Left kidney (tissue), 8 donors: Measurements from ENCODE around the gene HNF1A. TPM values are rescaled to one million over a fixed set of nuclear protein-coding genes. Genes with fewer than 3 reads are reported as not detected.
A peak's percentile ranks its signal among the peaks of the same experiment; 100 is the strongest.
"Not testable (repeated sequence)": the region's sequence is repeated elsewhere in the genome, so short reads cannot be mapped to it uniquely, and the experiment has no call there.

ENCODE experiments used
- DNase-seq: peaks from one replicate; pipeline ENCODE4 v3.0.0-alpha.2; 2013
- long read RNA-seq, 8 donors: transcript quantifications; one replicate each; lab custom pipeline, GENCODE V29; 2026
- polyA plus RNA-seq: library from polyadenylated mRNA; unstranded; fragments of 120-200 nt; gene quantifications from one replicate; pipeline ENCODE4 v1.2.1, GENCODE V29; 2013; ENCODE audit not compliant: insufficient read length

The HNF1A gene
- 14.5 TPM for polyA plus RNA-seq
- long read RNA-seq, donor 1, partial matches to known transcripts = 5 of 9 reads
- long read RNA-seq, donor 1, other reads (novel, unspliced or antisense) = 0 of 9 reads
- long read RNA-seq, donor 2, partial matches to known transcripts = 8 of 13 reads
- long read RNA-seq, donor 2, other reads (novel, unspliced or antisense) = 0 of 13 reads
- long read RNA-seq, donor 3, partial matches to known transcripts = 0 of 11 reads
- long read RNA-seq, donor 3, other reads (novel, unspliced or antisense) = 8 of 11 reads
- long read RNA-seq, donor 4, partial matches to known transcripts = 0 of 1 reads
- long read RNA-seq, donor 4, other reads (novel, unspliced or antisense) = 0 of 1 reads
- long read RNA-seq, donor 5, partial matches to known transcripts = 0 of 6 reads
- long read RNA-seq, donor 5, other reads (novel, unspliced or antisense) = 0 of 6 reads
- long read RNA-seq, donor 6, partial matches to known transcripts = 6 of 9 reads
- long read RNA-seq, donor 6, other reads (novel, unspliced or antisense) = 0 of 9 reads
- long read RNA-seq, donor 7, partial matches to known transcripts = 31 of 33 reads
- long read RNA-seq, donor 7, other reads (novel, unspliced or antisense) = 0 of 33 reads
- long read RNA-seq, donor 8 = 0 reads

- no peak for DNase-seq
Measured at GRCh38 chr12:120978296-120979219, at the start of gene HNF1A. TSS of gene HNF1A (plus strand) at chr12:120978543. CDS start at chr12:120978769, 226 bp downstream.

DNA sequence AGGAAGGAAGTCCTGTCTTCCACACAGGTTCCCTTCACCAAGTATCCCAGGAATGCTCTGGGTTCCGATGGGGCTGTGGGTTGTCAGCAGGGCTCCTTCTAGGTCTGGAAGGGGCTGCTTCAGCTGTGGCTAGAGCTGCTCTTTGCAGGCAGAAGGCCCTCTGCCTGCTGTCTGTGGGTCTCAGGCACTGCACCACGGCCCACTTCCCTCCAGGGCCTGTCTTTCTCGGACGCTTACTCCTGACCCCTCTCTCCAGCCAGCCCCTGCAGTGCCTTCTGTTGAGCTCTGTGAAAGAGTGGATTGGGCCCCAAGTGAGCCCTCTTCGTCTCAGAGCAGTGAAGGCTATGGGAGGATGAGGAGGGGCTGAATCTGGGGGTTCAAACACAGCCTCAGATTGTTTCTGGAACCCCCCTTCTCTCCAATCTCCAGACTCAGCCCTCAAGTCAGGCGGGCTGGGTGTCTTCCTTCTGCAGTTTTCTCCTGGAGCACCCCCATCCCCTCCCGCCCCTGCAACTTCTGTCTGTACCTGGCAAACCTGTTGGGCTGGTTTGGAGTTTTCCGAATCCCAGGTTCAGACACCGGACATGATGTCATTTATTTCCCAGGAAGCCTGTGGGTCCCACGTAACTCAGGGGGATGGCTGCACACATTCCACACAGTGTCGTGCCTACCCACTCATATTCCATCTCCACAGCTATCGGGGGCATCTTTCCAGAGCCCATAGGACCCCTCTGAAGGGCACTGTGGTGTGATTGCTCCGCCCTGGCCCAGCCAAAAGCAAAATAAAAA lies 49.3 kb upstream of the HNF1A start:
- peak; percentile 61 for DNase-seq

GRCh38 chr12:120930032-120930431 lies 48.3 kb upstream of the HNF1A start:
- DNase-seq = no peak

GRCh38 chr12:120932058-120932457 lies 46.3 kb upstream of the HNF1A start:
- no peak for DNase-seq

DNA sequence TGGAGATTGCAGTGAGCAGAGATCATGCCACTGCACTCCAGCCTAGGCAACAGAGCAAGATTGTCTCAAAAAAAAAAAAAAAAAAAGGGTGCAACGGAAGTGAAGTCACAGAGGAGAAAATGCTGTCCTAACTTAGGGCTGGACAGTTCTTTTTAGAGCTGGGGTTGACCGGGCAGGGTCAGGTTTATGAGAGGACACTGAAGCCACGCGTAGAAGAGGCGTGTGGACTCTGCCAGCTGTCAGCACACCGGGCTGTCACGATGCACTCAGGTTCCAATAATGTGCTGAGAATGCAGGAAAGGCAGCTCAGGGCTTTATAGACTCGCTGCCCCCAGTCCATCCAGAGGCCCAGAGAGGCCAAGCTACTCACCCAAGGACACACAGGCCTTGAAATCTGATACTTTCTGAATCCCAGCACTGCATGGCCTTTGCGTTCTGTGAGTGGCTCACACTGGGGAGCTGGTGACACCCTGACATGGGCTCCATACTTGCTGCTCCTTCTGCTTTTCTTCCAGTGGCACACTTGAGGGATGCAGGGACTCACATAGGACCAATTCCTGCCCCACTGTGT lies 45.3 kb upstream of the HNF1A start:
- DNase-seq = no peak

DNA sequence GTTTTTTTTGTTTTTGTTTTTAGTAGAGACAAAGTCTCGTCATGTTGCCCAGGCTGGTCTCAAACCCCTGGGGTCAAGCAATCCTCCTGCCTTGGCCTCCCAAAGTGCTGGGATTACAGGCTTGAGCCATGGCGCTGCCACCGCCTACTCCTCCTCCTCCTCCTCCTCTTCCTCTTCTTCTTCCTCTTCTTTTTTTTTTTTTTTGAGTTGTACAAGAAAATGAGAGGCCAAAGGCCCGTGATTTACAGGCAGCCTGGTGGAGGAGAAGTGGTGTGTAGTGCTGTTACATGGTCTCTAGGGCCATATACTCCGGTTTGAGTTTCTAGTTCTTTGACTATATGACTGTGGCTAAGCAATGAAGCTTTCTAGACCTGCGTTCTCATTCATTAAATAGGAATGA lies 44.6 kb upstream of the HNF1A start:
- no peak for DNase-seq

GRCh38 chr12:120936197-120936596 lies 42.1 kb upstream of the HNF1A start:
- DNase-seq = no peak

GRCh38 chr12:120938496-120938895 lies 39.8 kb upstream of the HNF1A start:
- no peak for DNase-seq

DNA sequence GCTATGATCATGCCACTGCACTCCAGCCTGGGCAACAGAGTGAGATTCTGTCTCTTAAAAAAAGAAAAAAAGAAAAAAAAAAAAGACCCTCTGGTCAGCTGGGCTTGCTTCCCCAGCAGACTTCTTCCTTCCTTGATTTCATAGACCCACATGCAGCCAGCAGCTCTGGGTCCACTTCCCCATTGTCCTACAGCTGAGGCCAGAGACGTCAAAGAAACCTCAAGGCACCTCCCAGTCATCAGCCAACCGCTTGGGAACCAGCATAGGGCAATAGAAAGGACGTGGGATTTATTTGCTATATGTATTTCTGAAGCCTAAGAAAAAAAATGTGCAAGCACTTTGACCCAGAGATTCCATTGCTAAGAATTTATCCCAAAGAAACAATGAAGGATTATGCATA lies 38.8 kb upstream of the HNF1A start:
- DNase-seq = no peak

- DNase-seq = no peak
Measured at GRCh38 chr12:120940006-120940405, 38.3 kb upstream of the HNF1A start.

GRCh38 chr12:120940799-120941198 lies 37.5 kb upstream of the HNF1A start:
- no peak for DNase-seq

DNA sequence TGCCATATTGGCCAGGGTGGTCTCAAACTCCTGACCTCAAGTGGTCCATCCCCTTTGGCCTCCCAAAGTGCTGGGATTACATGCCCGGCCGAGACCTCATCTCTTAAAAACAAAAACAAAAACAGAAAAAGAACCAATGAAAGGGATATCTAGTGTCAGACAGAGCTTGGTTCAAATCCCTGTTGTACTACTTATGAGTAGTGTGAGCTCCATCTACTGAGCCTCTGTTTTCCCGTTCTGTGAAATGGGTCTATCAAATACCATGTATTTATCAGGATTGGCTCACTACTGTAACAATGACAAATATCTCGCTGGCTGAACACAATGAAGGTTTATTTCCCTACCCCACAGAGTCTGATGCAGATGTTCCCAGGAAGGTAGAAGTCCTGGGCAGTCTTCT lies 36.9 kb upstream of the HNF1A start:
- no peak for DNase-seq

- no peak for DNase-seq
Measured at GRCh38 chr12:120941846-120942405, 36.4 kb upstream of the HNF1A start.

DNA sequence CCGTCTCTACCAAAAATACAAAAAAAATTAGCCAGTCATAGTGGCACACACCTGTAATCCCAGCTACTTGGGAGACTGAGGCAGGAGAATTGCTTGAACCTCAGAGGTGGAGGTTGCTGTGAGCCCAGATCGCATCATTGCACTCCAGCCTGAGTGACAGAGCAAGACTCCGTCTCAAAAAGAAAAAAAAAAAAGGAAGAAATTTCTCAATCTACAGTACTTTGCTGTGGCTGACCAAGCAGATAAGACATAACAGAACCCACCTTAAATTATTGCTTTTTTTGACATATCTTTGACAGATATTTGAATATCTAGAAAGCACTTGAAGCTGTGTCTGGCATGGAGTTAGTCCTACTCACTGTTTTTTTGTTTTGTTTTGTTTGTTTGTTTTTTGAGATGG lies 34.9 kb upstream of the HNF1A start:
- no peak for DNase-seq

DNA sequence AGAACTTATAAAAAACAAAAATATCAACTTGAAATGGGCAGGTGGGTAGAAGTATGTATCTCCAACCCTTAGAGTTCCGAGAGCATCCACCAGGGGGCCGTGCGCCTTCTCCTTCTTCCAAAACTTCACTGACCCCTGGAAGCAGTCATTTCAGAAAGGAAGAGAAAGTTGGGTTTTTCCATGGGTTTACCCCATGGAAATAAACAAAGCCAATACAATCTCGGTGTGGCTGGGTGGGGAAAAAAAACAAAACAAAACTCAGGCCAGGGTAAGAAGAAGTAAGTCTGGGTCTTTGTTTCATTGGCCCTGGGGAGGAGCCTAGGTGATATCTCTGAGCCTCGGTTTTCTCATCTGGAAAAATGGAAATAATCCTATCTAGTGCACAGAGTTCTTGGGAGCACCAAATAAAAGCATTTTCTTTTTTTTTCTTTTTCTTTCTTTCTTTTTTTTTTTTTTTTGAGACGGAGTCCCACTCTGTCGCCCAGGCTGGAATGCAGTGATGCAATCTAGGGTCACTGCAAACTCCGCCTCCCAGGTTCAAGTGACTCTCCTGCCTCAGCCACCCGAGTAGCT lies 33.6 kb upstream of the HNF1A start:
- DNase-seq = peak; percentile 32

DNA sequence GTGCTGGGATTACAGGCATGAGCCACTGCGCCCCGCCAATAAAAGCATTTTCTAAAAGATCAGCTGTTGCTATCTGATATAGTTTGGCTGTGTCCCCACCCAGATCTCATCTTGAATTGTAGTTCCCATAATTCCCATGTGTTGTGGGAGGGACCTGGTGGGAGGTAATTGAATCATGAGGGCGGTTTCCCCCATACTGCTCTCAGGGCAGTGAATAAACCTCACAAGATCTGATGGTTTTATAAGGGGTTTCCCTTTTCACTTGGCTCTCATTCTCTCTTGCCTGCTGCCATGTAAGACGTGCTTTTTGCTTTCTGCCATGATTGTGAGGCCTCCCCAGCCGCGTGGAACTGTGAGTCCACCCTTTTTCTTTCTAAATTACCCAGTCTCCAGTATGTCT lies 32.8 kb upstream of the HNF1A start:
- not testable (repeated sequence) for DNase-seq

DNA sequence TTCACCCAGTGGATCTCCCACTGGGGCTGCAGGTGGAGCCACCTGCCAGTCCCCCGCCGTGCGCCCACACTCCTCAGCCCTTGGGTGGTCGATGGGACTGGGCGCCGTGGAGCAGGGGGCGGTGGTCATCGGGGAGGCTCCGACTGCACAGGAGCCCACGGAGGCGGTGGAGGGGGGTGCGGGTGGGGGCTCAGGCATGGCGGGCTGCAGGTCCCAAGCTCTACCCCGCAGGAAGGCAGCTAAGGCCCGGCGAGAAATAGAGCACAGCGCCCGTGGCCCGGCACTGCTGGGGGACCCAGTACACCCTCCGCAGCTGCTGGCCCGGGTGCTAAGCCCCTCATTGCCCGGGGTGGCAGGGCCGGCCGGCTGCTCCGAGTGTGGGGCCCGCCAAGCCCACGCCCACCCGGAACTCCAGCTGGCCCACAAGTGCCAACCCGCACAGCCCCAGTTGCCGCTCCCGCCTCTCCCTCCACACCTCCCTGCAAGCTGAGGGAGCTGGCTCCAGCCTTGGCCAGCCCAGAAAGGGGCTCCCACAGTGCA lies 28.0 kb upstream of the HNF1A start:
- DNase-seq = not testable (repeated sequence)

- no peak for DNase-seq
Measured at GRCh38 chr12:120950807-120951206, 27.5 kb upstream of the HNF1A start.

GRCh38 chr12:120955232-120955631 lies 23.1 kb upstream of the HNF1A start:
- DNase-seq = no peak

DNA sequence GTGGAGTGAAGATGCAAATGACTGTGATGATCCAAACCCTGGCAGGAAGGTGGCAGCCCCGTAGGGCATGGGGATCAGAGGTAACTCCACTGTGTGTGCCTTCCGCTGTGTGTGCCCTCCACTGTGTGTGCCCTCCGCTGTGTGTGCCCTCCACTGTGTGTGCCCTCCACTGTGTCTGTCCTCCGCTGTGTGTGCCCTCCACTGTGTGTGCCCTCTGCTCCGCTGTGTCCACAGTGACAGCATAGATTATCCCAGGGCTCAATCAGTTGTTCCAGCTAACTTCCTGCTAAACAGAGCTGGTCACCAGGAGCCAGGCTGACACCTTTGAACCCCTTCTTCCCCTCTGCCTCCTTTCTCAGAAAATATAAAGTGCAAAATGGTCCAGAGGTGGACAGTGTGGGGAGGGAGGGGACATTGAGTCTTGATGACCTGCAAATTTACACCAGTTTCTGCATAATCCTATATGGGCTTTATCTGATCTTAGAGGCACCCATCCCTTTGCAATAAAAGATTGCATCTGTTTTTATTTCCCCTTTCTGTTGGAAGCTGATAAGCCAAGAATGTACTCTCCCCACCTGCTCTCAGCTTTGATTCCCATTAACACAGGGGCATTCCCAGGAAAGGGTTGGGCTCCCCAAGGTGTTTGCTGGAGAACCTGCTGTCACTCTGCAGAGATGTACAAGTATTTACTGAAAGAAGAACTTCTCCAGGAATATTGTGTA lies 21.6 kb upstream of the HNF1A start:
- no peak for DNase-seq
